GM19463 (cell line): Measurements from ENCODE around the gene TMCO6.
"Not testable (repeated sequence)": the region's sequence is repeated elsewhere in the genome, so short reads cannot be mapped to it uniquely, and the experiment has no call there.

Experiments used
- ATAC-seq: cut with Tn5 transposase; IDR thresholded peaks from one replicate; pipeline ENCODE4 v1.9.1; 2021; ENCODE audit warnings: mild to moderate bottlenecking, moderate library complexity; ENCODE audit not compliant: unreplicated experiment

Gene TMCO6

GRCh38 chr5:140630292-140631035, 8.8 kb upstream of the TMCO6 start:
- no peak for ATAC-seq

GRCh38 chr5:140631036-140631417, 8.2 kb upstream of the TMCO6 start:
- ATAC-seq = no peak

- ATAC-seq = peak; percentile 39
These were observed 7.4 kb upstream of the TMCO6 start for GRCh38 chr5:140631831-140632365.

GRCh38 chr5:140632366-140633020, 6.8 kb upstream of the TMCO6 start:
- peak; percentile 57 for ATAC-seq

GRCh38 chr5:140633021-140633471, 6.2 kb upstream of the TMCO6 start, which contains the start of gene CD14:
TSS of gene CD14 (minus strand) at chr5:140633175. CDS start at chr5:140633071, 104 bp downstream.
- peak; percentile 12 for ATAC-seq

- no peak for ATAC-seq
These were observed 5.8 kb upstream of the TMCO6 start for GRCh38 chr5:140633501-140633900.

GRCh38 chr5:140634103-140634502, 5.1 kb upstream of the TMCO6 start:
- ATAC-seq = no peak

GRCh38 chr5:140635291-140636257, 3.7 kb upstream of the TMCO6 start:
- no peak for ATAC-seq

GRCh38 chr5:140637371-140638100, 1.7 kb upstream of the TMCO6 start:
- no peak for ATAC-seq

- ATAC-seq = not testable (repeated sequence)
These were observed 428 bp upstream of the TMCO6 start for GRCh38 chr5:140638898-140639147.

- ATAC-seq = no peak
These were observed 2.5 kb downstream of the TMCO6 start for GRCh38 chr5:140641716-140642115.

- ATAC-seq = no peak
These were observed 3.5 kb downstream of the TMCO6 start for GRCh38 chr5:140642718-140643117.

- peak; percentile 36 for ATAC-seq
These were observed 7.8 kb downstream of the TMCO6 start for GRCh38 chr5:140647042-140647419.

- ATAC-seq = no peak
These were observed 19.6 kb downstream of the TMCO6 start for GRCh38 chr5:140658870-140659269.

GRCh38 chr5:140660371-140660770, 21.1 kb downstream of the TMCO6 start:
- not testable (repeated sequence) for ATAC-seq

GRCh38 chr5:140664030-140664358, 24.7 kb downstream of the TMCO6 start:
- ATAC-seq = no peak

- ATAC-seq = peak; percentile 99
These were observed 25.3 kb downstream of the TMCO6 start, which contains the start of gene WDR55 for GRCh38 chr5:140664359-140665119. TSS of gene WDR55 (plus strand) at chr5:140664904. CDS start at chr5:140664913, 9 bp downstream.

GRCh38 chr5:140671035-140671434, 31.8 kb downstream of the TMCO6 start:
- not testable (repeated sequence) for ATAC-seq

- ATAC-seq = no peak
These were observed 32.3 kb downstream of the TMCO6 start for GRCh38 chr5:140671472-140672125.
